ENCODE data around the gene MCTP1. TPM values are rescaled to one million over a fixed set of nuclear protein-coding genes. Genes with fewer than 3 reads are reported as not detected.

The MCTP1 gene
- total RNA-seq, 1 experiment from 2014 or later = 5.6 TPM

DNA sequence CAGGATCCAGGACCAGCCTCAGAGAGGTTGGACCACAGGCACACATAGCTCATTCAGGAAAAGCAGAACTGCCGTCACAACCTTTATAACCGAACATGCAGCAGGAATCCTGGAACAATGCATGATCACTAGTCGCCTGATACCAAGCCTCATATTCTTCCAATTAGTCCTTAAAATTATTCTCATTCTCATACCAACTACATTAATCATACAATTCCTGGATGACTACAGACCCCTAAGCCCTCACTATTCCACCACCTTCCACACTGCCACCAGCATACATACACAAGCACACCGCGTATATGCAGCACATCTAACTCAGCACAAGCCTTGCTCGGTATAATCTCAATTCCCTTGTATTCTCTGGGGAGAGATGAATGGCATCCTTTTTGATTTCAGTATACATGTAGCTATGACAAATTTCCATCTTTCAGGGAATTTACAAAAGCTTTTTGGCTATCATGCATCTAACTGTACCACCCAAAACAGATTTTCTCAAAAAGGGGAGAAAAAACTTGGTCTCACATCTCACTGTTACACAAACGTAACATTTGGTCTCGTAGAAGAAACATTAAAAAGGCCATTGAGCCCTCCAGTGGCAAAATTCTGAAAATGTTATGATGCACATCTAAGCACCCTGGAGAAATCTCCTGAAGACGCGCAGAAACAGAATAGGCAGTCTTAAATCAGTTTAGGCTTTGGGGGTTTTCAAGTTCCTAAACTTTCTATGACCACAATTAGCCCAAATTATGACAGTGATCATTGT is 46.2 kb downstream of the MCTP1 start:
- peaks cover 7% of the 10 kb centered on the region for H3K4me1 Mint-ChIP-seq
- H3K27me3 Mint-ChIP-seq (ENCODE audit: low read depth) = no peaks in the 10 kb centered on the region
- no peak for DNase-seq (ENCODE audit: low spot score)
- CTCF ChIA-PET = no interaction called here
- peaks cover 9% of the 10 kb centered on the region for H3K9me3 Mint-ChIP-seq
- no peak overlapping the region for H3K27ac Mint-ChIP-seq
- TF ChIP-seq, protein P1, sequence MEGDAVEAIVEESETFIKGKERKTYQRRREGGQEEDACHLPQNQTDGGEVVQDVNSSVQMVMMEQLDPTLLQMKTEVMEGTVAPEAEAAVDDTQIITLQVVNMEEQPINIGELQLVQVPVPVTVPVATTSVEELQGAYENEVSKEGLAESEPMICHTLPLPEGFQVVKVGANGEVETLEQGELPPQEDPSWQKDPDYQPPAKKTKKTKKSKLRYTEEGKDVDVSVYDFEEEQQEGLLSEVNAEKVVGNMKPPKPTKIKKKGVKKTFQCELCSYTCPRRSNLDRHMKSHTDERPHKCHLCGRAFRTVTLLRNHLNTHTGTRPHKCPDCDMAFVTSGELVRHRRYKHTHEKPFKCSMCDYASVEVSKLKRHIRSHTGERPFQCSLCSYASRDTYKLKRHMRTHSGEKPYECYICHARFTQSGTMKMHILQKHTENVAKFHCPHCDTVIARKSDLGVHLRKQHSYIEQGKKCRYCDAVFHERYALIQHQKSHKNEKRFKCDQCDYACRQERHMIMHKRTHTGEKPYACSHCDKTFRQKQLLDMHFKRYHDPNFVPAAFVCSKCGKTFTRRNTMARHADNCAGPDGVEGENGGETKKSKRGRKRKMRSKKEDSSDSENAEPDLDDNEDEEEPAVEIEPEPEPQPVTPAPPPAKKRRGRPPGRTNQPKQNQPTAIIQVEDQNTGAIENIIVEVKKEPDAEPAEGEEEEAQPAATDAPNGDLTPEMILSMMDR (IDR thresholded peaks at IDR 0.05) = no peak
- TF ChIP-seq NFYB (CRISPR knock-in tag; conservative IDR thresholded peaks at IDR 0.05; ENCODE audit: low read depth) (no peak), ZNF671 (CRISPR knock-in tag; IDR thresholded peaks at IDR 0.05) (no peak), ZNF219 (CRISPR knock-in tag; IDR thresholded peaks at IDR 0.05; ENCODE audit: borderline replicate concordance) (no peak), ZNF423 (CRISPR knock-in tag; IDR thresholded peaks at IDR 0.05) (no peak), NR3C1 (CRISPR knock-in tag; conservative IDR thresholded peaks at IDR 0.05; ENCODE audit: low read depth) (no peak)
- TF ChIP-seq, protein P2, sequence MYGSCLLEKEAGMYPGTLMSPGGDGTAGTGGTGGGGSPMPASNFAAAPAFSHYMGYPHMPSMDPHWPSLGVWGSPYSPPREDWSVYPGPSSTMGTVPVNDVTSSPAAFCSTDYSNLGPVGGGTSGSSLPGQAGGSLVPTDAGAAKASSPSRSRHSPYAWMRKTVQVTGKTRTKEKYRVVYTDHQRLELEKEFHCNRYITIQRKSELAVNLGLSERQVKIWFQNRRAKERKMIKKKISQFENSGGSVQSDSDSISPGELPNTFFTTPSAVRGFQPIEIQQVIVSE (CRISPR knock-in tag; IDR thresholded peaks at IDR 0.05; ENCODE audit: borderline replicate concordance) = no peak
- TF ChIP-seq, protein P3, sequence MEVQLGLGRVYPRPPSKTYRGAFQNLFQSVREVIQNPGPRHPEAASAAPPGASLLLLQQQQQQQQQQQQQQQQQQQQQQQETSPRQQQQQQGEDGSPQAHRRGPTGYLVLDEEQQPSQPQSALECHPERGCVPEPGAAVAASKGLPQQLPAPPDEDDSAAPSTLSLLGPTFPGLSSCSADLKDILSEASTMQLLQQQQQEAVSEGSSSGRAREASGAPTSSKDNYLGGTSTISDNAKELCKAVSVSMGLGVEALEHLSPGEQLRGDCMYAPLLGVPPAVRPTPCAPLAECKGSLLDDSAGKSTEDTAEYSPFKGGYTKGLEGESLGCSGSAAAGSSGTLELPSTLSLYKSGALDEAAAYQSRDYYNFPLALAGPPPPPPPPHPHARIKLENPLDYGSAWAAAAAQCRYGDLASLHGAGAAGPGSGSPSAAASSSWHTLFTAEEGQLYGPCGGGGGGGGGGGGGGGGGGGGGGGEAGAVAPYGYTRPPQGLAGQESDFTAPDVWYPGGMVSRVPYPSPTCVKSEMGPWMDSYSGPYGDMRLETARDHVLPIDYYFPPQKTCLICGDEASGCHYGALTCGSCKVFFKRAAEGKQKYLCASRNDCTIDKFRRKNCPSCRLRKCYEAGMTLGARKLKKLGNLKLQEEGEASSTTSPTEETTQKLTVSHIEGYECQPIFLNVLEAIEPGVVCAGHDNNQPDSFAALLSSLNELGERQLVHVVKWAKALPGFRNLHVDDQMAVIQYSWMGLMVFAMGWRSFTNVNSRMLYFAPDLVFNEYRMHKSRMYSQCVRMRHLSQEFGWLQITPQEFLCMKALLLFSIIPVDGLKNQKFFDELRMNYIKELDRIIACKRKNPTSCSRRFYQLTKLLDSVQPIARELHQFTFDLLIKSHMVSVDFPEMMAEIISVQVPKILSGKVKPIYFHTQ (CRISPR knock-in tag; IDR thresholded peaks at IDR 0.05) = no peak
- TF ChIP-seq, protein P4, sequence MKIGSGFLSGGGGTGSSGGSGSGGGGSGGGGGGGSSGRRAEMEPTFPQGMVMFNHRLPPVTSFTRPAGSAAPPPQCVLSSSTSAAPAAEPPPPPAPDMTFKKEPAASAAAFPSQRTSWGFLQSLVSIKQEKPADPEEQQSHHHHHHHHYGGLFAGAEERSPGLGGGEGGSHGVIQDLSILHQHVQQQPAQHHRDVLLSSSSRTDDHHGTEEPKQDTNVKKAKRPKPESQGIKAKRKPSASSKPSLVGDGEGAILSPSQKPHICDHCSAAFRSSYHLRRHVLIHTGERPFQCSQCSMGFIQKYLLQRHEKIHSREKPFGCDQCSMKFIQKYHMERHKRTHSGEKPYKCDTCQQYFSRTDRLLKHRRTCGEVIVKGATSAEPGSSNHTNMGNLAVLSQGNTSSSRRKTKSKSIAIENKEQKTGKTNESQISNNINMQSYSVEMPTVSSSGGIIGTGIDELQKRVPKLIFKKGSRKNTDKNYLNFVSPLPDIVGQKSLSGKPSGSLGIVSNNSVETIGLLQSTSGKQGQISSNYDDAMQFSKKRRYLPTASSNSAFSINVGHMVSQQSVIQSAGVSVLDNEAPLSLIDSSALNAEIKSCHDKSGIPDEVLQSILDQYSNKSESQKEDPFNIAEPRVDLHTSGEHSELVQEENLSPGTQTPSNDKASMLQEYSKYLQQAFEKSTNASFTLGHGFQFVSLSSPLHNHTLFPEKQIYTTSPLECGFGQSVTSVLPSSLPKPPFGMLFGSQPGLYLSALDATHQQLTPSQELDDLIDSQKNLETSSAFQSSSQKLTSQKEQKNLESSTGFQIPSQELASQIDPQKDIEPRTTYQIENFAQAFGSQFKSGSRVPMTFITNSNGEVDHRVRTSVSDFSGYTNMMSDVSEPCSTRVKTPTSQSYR (CRISPR knock-in tag; IDR thresholded peaks at IDR 0.05) = no peak
- TF ChIP-seq, protein P5, sequence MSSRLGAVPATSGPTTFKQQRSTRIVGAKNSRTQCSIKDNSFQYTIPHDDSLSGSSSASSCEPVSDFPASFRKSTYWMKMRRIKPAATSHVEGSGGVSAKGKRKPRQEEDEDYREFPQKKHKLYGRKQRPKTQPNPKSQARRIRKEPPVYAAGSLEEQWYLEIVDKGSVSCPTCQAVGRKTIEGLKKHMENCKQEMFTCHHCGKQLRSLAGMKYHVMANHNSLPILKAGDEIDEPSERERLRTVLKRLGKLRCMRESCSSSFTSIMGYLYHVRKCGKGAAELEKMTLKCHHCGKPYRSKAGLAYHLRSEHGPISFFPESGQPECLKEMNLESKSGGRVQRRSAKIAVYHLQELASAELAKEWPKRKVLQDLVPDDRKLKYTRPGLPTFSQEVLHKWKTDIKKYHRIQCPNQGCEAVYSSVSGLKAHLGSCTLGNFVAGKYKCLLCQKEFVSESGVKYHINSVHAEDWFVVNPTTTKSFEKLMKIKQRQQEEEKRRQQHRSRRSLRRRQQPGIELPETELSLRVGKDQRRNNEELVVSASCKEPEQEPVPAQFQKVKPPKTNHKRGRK (CRISPR knock-in tag; IDR thresholded peaks at IDR 0.05; ENCODE audit: borderline replicate concordance) = no peak
- H3K4me3 Mint-ChIP-seq = no peak overlapping the region
- POLR2A ChIA-PET = no interaction called here
- no peak for ATAC-seq
- no peaks in the 10 kb centered on the region for H3K36me3 Mint-ChIP-seq

DNA sequence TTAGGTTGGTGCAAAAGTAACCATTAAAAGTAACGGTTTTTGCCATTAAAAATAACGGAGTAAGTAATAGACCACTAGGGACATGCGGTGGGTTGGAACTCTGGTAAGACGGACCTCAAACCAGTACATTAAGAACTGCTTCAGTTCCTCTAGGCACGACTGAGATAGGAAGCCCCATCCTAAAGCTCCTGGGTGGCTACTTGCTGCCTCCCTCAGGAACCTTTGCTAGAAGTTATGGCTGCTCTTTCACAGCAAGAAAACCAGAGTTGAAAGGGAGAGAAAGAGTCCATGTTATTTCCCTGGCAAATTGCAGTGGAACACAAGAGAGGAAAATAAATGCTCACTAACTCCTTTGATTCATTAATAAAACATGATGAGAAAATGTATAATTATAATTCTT is 47.6 kb downstream of the MCTP1 start:
- ATAC-seq = peak; percentile 60
- Mint-ChIP-seq H3K27me3 (ENCODE audit: low read depth) (no peaks in the 10 kb centered on the region), H3K4me3 (no peak overlapping the region), H3K4me1 (peaks cover 9% of the 10 kb centered on the region), H3K9me3 (peaks cover 5% of the 10 kb centered on the region; the same call in 1 of the 2 replicates), H3K36me3 (peaks cover 5% of the 10 kb centered on the region; the same call in 1 of the 2 replicates), H3K27ac (no peak overlapping the region)
- DNase-seq (ENCODE audit: low spot score) = no peak
- ChIA-PET POLR2A (no interaction called here), CTCF (interaction anchor here (0.7 to 1.4 kb wide), 2 partner anchors 59 to 269 kb away, joined by 3 read pairs; no protein-coding TSS in a partner anchor)
- TF ChIP-seq, protein P6, sequence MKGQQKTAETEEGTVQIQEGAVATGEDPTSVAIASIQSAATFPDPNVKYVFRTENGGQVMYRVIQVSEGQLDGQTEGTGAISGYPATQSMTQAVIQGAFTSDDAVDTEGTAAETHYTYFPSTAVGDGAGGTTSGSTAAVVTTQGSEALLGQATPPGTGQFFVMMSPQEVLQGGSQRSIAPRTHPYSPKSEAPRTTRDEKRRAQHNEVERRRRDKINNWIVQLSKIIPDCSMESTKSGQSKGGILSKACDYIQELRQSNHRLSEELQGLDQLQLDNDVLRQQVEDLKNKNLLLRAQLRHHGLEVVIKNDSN (CRISPR knock-in tag; IDR thresholded peaks at IDR 0.05) = no peak
- TF ChIP-seq, protein P7, sequence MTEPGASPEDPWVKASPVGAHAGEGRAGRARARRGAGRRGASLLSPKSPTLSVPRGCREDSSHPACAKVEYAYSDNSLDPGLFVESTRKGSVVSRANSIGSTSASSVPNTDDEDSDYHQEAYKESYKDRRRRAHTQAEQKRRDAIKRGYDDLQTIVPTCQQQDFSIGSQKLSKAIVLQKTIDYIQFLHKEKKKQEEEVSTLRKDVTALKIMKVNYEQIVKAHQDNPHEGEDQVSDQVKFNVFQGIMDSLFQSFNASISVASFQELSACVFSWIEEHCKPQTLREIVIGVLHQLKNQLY (CRISPR knock-in tag; IDR thresholded peaks at IDR 0.05) = no peak
- TF ChIP-seq NFE2L1 (CRISPR knock-in tag; IDR thresholded peaks at IDR 0.05) = no peak
- TF ChIP-seq, protein P8, sequence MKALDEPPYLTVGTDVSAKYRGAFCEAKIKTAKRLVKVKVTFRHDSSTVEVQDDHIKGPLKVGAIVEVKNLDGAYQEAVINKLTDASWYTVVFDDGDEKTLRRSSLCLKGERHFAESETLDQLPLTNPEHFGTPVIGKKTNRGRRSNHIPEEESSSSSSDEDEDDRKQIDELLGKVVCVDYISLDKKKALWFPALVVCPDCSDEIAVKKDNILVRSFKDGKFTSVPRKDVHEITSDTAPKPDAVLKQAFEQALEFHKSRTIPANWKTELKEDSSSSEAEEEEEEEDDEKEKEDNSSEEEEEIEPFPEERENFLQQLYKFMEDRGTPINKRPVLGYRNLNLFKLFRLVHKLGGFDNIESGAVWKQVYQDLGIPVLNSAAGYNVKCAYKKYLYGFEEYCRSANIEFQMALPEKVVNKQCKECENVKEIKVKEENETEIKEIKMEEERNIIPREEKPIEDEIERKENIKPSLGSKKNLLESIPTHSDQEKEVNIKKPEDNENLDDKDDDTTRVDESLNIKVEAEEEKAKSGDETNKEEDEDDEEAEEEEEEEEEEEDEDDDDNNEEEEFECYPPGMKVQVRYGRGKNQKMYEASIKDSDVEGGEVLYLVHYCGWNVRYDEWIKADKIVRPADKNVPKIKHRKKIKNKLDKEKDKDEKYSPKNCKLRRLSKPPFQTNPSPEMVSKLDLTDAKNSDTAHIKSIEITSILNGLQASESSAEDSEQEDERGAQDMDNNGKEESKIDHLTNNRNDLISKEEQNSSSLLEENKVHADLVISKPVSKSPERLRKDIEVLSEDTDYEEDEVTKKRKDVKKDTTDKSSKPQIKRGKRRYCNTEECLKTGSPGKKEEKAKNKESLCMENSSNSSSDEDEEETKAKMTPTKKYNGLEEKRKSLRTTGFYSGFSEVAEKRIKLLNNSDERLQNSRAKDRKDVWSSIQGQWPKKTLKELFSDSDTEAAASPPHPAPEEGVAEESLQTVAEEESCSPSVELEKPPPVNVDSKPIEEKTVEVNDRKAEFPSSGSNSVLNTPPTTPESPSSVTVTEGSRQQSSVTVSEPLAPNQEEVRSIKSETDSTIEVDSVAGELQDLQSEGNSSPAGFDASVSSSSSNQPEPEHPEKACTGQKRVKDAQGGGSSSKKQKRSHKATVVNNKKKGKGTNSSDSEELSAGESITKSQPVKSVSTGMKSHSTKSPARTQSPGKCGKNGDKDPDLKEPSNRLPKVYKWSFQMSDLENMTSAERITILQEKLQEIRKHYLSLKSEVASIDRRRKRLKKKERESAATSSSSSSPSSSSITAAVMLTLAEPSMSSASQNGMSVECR (CRISPR knock-in tag; IDR thresholded peaks at IDR 0.05; ENCODE audit: borderline replicate concordance) = no peak
- TF ChIP-seq MYBL2 (CRISPR knock-in tag; IDR thresholded peaks at IDR 0.05) = no peak
- no peak for TF ChIP-seq ZBTB21 (CRISPR knock-in tag; IDR thresholded peaks at IDR 0.05; ENCODE audit: borderline replicate concordance)

All from WTC11 (cell line).